ENCODE data around the gene IDI2.
"Not testable (repeated sequence)": the region's sequence is repeated elsewhere in the genome, so short reads cannot be mapped to it uniquely, and the experiment has no call there.

IDI2 gene

DNA sequence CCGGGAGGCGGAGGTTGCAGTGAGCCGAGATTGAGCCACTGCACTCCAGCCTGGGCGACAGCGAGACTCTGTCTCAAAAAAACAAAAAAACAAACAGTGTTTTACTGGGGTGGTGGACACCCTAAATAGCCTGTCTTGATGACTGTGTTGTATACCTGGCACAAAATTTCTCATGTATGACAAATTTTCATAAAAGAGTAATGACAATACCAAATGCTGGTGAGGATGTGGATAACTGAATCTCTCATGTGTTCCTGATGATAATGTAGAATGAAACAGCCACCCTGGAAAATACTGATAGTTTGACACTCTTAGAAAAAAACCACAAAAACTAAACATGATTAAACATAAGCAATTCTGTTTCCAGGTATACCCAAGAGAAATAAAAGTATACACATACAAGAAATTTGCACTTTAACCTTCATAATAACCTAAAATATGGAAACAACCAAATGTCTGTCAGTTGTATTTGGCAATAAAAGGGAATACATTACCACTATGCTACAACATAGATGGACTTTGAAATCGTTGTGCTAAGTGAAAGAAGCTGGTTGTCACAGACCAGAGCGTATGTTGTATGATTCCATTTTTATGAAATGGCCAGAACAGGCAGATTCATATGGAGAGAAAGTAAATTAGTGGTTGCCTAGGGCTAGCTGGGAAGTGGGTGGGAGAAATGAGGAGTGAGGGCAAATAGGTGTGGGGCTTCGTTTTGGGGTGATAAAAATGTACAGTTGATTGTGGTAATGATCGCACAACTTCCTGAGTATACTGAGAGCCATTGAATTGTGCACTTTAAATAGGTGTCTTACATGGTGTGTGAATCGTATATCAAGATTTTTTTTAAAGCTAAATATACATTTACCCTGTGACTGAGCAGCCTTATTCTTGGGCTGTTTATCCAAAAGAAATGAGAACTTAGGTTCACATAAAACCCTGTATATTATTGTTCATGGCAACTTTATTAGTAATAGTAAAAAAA is 43.0 kb upstream of the IDI2 start:
- no peaks in the 10 kb centered on the region; the same call in 1 of the 2 replicates for H3K79me2 ChIP-seq (ENCODE audit: low read length)
- H3K9ac ChIP-seq (ENCODE audit: low read length) = no peak overlapping the region
- no peaks in the 10 kb centered on the region for H3K9me3 ChIP-seq (ENCODE audit: insufficient read depth, low read length)
- no peak overlapping the region for H3K4me2 ChIP-seq (ENCODE audit: low read length)
- H3K4me1 ChIP-seq (ENCODE audit: low read length) = no peaks in the 10 kb centered on the region
- no peak overlapping the region for H3K27ac ChIP-seq (ENCODE audit: low read length)
- H4K20me1 ChIP-seq (ENCODE audit: insufficient read depth, low read length) = no peaks in the 10 kb centered on the region
- no peaks in the 10 kb centered on the region for H3K27me3 ChIP-seq (ENCODE audit: low read depth, low read length)
- H3K36me3 ChIP-seq (replicated peaks; ENCODE audit: low read depth, low read length) = no peaks in the 10 kb centered on the region
- no peak overlapping the region for H2AFZ ChIP-seq (ENCODE audit: low read depth, low read length)
- TF ChIP-seq, protein P1, sequence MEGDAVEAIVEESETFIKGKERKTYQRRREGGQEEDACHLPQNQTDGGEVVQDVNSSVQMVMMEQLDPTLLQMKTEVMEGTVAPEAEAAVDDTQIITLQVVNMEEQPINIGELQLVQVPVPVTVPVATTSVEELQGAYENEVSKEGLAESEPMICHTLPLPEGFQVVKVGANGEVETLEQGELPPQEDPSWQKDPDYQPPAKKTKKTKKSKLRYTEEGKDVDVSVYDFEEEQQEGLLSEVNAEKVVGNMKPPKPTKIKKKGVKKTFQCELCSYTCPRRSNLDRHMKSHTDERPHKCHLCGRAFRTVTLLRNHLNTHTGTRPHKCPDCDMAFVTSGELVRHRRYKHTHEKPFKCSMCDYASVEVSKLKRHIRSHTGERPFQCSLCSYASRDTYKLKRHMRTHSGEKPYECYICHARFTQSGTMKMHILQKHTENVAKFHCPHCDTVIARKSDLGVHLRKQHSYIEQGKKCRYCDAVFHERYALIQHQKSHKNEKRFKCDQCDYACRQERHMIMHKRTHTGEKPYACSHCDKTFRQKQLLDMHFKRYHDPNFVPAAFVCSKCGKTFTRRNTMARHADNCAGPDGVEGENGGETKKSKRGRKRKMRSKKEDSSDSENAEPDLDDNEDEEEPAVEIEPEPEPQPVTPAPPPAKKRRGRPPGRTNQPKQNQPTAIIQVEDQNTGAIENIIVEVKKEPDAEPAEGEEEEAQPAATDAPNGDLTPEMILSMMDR (IDR thresholded peaks at IDR 0.05; ENCODE audit: low read depth, low read length) = no peak
- no peak for TF ChIP-seq EZH2phosphoT487 (IDR thresholded peaks at IDR 0.05; ENCODE audit: low read depth)
- no peak overlapping the region for H3K4me3 ChIP-seq (ENCODE audit: low read length)

DNA sequence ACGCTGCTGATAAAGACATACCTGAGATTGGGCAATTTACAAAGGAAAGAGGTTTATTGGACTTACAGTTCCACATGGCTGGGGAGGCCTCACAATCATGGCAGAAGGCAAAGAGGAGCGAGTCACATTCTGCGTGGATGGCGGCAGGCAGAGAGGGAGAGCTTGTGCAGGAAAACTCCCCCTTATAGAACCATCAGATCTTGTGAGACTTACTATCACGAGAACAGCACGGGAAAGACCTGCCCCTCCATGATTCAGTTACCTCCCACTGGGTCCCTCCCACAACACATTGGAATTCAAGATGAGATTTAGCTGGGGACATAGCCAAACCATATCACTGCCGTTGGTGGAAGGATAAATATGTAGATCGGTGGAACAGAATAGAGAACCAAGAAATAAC is 41.1 kb upstream of the IDI2 start:
- H3K4me1 ChIP-seq (ENCODE audit: low read length); H4K20me1 ChIP-seq (ENCODE audit: insufficient read depth, low read length); H3K36me3 ChIP-seq (replicated peaks; ENCODE audit: low read depth, low read length); H3K79me2 ChIP-seq (ENCODE audit: low read length); H3K9me3 ChIP-seq (ENCODE audit: insufficient read depth, low read length); H3K4me3 ChIP-seq (ENCODE audit: low read length); H3K27ac ChIP-seq (ENCODE audit: low read length); H3K27me3 ChIP-seq (ENCODE audit: low read depth, low read length); H3K4me2 ChIP-seq (ENCODE audit: low read length); H2AFZ ChIP-seq (ENCODE audit: low read depth, low read length); H3K9ac ChIP-seq (ENCODE audit: low read length): not testable (repeated sequence)

DNA sequence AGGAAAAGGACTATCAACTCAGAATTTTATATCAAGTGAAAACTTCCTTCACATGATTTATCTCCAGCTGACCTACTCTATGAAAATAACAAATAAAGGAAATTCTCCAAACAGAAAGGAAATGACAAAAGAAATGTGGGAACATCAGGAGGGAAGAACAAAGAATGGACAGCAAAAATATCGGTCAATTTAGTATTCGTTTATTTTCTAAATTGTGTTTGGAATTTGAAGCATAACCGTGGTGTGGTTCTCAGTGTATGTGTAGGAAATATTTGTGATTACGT is 39.2 kb upstream of the IDI2 start:
- Histone ChIP-seq H3K4me1 (ENCODE audit: low read length) (peaks cover 7% of the 10 kb centered on the region), H3K27me3 (ENCODE audit: low read depth, low read length) (no peaks in the 10 kb centered on the region), H2AFZ (ENCODE audit: low read depth, low read length) (no peak overlapping the region), H3K4me3 (ENCODE audit: low read length) (no peak overlapping the region), H4K20me1 (ENCODE audit: insufficient read depth, low read length) (peaks cover 9% of the 10 kb centered on the region; the same call in 1 of the 2 replicates), H3K36me3 (replicated peaks; ENCODE audit: low read depth, low read length) (no peaks in the 10 kb centered on the region), H3K9me3 (ENCODE audit: insufficient read depth, low read length) (no peaks in the 10 kb centered on the region), H3K79me2 (ENCODE audit: low read length) (peaks cover 21% of the 10 kb centered on the region), H3K9ac (ENCODE audit: low read length) (no peak overlapping the region), H3K4me2 (ENCODE audit: low read length) (no peak overlapping the region), H3K27ac (ENCODE audit: low read length) (no peak overlapping the region)
- TF ChIP-seq EZH2phosphoT487 (IDR thresholded peaks at IDR 0.05; ENCODE audit: low read depth) = no peak
- TF ChIP-seq, protein P1 (IDR thresholded peaks at IDR 0.05; ENCODE audit: low read depth, low read length) = no peak

DNA sequence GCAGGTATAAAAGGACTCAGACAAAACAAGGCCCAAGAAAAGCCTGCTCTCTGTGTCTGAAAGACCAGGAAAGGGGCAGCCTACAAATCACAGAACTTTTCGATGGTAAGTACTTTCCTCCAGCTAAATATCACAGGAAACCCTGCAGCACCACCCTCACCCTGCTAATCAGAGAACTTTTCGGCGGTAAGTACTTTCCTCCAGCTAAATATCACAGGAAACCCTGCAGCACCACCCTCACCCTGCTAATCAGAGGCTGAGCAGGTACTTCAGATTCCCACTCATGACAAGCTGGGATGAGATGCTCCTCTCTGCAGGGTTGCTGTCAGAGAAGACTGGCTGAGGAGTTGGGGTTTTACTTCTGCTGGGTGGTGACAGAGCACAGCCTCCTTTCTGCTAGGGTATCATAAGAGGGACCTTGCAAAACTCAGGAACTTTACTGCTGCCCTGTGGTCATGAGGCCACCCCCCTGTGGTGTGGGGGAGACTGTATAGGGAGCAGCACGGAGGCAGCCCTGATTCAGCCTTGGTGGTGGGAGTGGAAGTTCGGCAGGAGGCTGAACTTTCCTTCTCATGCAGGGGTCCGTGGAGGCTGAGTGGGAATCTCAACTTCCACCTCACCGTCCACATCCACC is 37.7 kb upstream of the IDI2 start:
- H2AFZ ChIP-seq (ENCODE audit: low read depth, low read length) = no peak overlapping the region
- H3K27ac ChIP-seq (ENCODE audit: low read length) = no peak overlapping the region
- H3K36me3 ChIP-seq (replicated peaks; ENCODE audit: low read depth, low read length) = peaks cover 5% of the 10 kb centered on the region
- no peaks in the 10 kb centered on the region for H3K9me3 ChIP-seq (ENCODE audit: insufficient read depth, low read length)
- H3K4me1 ChIP-seq (ENCODE audit: low read length) = peaks cover 8% of the 10 kb centered on the region
- no peaks in the 10 kb centered on the region for H3K27me3 ChIP-seq (ENCODE audit: low read depth, low read length)
- H3K4me2 ChIP-seq (ENCODE audit: low read length) = no peak overlapping the region
- H3K4me3 ChIP-seq (ENCODE audit: low read length) = no peak overlapping the region
- H3K79me2 ChIP-seq (ENCODE audit: low read length) = peaks cover 36% of the 10 kb centered on the region
- TF ChIP-seq, protein P1 (IDR thresholded peaks at IDR 0.05; ENCODE audit: low read depth, low read length) = no peak
- TF ChIP-seq EZH2phosphoT487 (IDR thresholded peaks at IDR 0.05; ENCODE audit: low read depth) = no peak
- no peak overlapping the region for H3K9ac ChIP-seq (ENCODE audit: low read length)
- peaks cover 9% of the 10 kb centered on the region; the same call in 1 of the 2 replicates for H4K20me1 ChIP-seq (ENCODE audit: insufficient read depth, low read length)
